Measurements from ENCODE around the gene SPAG5.

Gene SPAG5

GRCh38 chr17:28573040-28573380 is 25.8 kb downstream of the SPAG5 start:
- no peak for TF ChIP-seq ZNF274 (IDR thresholded peaks at IDR 0.05; ENCODE audit: low read depth, low read length)
- no peak overlapping the region for H3K4me3 ChIP-seq (ENCODE audit: low read length)

DNA sequence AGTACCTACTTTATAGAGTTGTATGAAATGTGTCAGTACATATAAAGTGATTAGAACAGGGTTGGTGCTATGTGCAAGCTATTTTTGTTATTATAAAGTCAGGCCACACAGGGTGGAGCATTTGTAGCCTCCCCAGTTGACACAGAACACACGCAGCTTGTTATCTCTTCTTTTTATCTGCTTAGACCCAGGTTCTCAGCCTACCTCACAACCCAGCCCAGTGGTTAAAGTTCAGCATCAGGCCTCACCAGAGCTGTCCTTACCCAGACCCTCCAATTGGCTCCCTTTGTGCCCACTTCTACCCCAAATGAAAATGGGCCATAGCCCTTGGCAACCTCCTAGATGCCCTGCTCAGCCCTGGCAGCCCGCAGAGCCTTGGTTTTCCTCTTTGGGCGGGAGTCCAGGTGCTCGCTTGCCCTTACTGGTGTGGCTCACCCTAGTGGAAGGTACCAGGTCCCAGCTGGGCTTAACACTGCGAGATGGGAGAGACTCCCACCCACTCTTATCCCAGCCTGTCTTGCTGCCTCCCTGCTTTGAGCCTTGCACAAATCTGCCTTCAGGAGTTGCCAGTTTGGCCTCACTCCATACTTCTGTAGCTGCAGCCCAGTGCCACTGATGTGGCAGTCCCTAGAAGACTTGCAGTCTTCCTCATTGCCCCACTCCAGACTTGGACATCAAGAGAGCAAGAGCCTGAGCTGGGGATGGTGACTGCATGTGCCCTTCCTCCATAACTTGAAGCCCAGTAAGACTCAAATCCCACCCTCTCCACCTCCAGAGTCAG is 26.4 kb downstream of the SPAG5 start:
- no peak overlapping the region for H3K4me3 ChIP-seq (ENCODE audit: low read length)
- TF ChIP-seq ZNF274 (IDR thresholded peaks at IDR 0.05; ENCODE audit: low read depth, low read length), result no peak

DNA sequence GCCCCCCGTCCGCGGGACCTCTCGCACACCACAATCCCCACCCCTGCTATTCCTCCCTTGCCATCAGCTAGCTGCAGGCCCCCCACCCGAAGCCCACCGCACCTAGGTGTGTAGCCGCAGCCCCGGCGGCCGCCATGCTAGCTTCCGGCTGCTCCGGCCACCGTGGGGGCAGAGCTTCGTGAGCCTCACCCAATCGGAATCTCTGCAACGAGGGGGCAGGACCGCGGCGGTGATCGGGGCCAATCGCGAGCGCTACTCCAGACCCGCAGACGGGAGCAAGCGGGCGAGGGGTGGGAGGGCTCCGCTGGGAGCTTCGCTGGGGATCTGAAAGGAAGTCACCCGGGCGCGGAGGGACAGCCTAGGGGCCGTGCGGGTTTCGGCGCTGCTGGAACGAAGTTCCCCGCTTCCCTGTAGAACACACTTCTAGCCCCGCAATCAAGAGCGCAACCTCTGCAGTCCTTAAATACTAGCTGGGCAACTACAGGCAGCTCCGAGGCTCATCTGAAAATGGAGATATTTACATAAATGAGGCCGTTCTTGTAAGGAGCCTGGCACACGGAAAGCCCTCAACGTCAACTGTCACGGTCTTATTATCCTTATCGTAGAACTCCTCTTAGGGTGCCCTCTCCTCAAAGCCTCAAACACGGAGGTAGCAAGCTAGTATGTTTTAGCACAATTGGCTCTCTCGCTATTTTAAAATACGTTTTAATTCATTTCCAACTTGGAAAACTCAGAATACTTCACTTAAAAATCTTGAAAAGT is 27.3 kb downstream of the SPAG5 start, which contains the start of gene PIGS:
Gene PIGS, minus strand, starts transcription at position 164 of the 762 bp plus-strand sequence. Its CDS starts 28 bp downstream, at position 136.
- TF ChIP-seq ZNF274 (IDR thresholded peaks at IDR 0.05; ENCODE audit: low read depth, low read length), result no peak
- H3K4me3 ChIP-seq (ENCODE audit: low read length), result peak within 1 kb of the TSS; percentile 89

- no peak for TF ChIP-seq ZNF274 (IDR thresholded peaks at IDR 0.05; ENCODE audit: low read depth, low read length)
Measured at GRCh38 chr17:28570716-28571360, 28.0 kb downstream of the SPAG5 start.

GRCh38 chr17:28569446-28569845 is 29.4 kb downstream of the SPAG5 start:
- TF ChIP-seq ZNF274 (IDR thresholded peaks at IDR 0.05; ENCODE audit: low read depth, low read length), result no peak
- peak overlapping the region; percentile 14; the same call in 1 of the 2 replicates for H3K4me3 ChIP-seq (ENCODE audit: low read length)

More at GRCh38 chr17:28570716-28571360, 28.0 kb downstream of the SPAG5 start:
- peak overlapping the region; percentile 89 for H3K4me3 ChIP-seq (ENCODE audit: low read length)

DNA sequence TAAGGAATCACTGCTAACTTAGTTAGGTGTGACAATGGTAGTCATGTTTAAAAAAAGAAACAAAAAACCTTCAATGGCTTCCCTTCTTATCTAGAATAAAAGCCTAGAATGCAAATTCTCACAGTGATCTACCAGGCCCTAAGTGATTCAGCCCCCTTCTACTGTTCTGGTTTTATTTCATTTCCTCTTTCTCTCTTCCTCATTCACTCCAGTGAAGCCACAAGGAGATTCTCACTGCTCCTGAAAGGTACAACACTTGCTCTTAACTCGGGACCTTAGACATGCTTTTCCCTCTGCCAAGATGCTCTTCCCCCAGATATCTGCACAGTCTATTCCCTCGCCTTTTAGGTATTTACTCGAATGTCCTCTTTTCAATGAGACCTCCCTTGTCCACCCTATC is 31.2 kb downstream of the SPAG5 start:
- no peak for TF ChIP-seq ZNF274 (IDR thresholded peaks at IDR 0.05; ENCODE audit: low read depth, low read length)

DNA sequence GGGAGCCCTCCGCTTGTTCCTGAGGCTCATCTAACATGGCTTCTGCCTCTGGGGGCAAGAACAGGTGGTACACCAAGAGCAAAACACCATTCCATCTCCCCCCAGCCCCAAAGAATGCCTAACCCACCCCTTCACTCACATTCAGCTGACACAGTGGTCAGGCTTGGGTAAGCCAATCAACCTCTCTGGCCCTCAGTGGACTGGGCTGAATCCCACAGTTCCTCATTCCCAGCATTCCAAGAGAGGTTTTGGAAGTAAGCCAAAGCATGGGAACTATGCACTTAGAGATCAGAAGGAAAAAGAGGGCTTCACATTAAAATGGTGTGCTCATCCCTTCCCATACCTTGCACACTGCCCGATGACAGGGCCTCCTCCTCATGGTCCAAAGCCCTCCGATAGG is 35.4 kb downstream of the SPAG5 start:
- no peak overlapping the region for H3K4me3 ChIP-seq (ENCODE audit: low read length)
- no peak for TF ChIP-seq ZNF274 (IDR thresholded peaks at IDR 0.05; ENCODE audit: low read depth, low read length)

More for the DNA sequence above, 31.2 kb downstream of the SPAG5 start:
- peak overlapping the region; percentile 49; the same call in 1 of the 2 replicates for H3K4me3 ChIP-seq (ENCODE audit: low read length)

DNA sequence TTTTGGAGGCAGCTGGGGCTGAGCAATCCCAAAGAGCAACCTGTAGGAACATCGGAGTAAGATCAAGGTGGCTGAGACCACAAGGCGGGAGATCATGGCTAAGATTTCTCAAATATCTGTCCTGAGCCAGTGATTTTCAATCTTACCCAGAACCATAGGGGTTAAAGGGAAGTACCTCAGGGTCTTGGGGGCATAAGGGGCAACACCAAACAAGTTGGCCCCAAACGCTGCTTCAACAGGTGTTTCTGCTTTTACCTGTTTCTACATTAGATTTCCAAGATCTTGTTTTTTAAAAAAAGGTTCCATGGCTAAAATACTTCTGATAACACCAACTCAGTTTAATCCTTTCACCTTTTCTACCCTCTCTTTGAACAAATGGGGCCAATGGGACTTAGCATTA is 43.8 kb downstream of the SPAG5 start:
- no peak for TF ChIP-seq ZNF274 (IDR thresholded peaks at IDR 0.05; ENCODE audit: low read depth, low read length)
- no peak overlapping the region for H3K4me3 ChIP-seq (ENCODE audit: low read length)

- H3K4me3 ChIP-seq (ENCODE audit: low read length), result no peak overlapping the region
- no peak for TF ChIP-seq ZNF274 (IDR thresholded peaks at IDR 0.05; ENCODE audit: low read depth, low read length)
Measured at GRCh38 chr17:28554565-28554964, 44.3 kb downstream of the SPAG5 start.

DNA sequence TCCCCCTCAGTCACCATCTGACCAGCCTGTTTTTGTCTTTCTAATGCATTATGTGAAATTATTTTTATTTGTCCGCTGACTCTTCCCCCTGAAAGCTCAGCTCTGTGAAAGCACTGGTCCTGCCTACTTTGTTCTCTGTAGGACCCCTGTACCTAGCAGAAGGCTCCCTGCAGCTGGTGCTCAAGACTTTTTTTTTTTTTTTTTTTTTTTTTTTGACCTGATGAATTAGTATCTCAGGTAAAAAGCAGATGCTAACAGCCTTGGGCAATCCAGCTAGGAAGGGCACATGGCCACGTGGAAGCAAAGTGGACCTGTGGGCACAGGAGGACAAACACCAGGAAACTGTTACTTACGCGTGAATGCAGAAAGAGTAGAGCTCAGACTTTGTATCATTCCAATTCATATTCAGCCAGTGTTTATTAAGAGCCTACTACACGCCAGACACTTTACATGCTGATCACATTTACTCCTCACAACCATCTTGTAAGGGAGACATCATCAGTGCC is 45.8 kb downstream of the SPAG5 start:
- no peak for TF ChIP-seq ZNF274 (IDR thresholded peaks at IDR 0.05; ENCODE audit: low read depth, low read length)
- H3K4me3 ChIP-seq (ENCODE audit: low read length), result no peak overlapping the region

DNA sequence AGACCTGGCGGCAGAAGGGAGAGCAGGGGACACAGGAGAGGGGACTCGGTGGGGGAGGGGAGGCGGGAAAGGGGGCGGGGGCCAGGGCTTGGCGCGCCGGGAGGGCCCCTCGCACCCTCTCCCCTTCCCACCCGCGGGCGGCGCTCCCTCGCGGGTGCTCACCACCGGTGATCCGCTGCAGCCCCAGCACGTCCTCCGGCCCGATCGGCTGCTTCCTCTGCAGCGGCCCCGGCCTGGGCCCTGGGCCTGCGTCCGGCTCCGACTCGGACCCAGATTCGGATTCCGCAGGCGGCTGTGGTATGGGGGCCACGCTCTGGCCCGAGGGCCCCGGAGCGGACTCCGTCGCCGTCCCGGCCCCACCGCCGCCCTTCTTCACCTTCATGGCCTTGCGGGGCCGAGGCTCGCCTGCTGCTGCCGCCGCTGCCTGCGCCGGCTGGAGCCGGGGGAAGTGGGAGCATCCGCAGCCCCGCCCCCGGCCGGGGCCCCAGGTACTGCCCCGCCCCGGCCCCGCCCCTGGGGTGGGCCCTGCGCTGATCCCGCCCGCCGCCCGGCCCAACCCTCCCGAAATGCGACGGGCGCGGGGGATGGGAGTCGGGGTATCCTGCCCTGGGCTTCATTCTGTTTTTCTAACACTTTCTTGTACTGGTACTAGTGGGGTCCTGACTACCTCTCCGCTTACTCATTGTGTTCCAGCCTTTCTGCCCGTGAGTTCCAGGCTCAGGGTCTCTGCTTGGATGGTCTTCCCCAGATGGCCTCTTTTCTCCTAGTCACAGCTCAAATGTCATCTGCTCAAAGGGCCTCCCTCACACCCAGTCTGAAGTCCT is 46.4 kb downstream of the SPAG5 start, which contains the start of gene UNC119:
Gene UNC119, minus strand, starts transcription at position 449 of the 824 bp plus-strand sequence. Its CDS starts 67 bp downstream, at position 382.
- no peak for TF ChIP-seq ZNF274 (IDR thresholded peaks at IDR 0.05; ENCODE audit: low read depth, low read length)
- peak within 1 kb of the TSS; percentile 78 for H3K4me3 ChIP-seq (ENCODE audit: low read length)

DNA sequence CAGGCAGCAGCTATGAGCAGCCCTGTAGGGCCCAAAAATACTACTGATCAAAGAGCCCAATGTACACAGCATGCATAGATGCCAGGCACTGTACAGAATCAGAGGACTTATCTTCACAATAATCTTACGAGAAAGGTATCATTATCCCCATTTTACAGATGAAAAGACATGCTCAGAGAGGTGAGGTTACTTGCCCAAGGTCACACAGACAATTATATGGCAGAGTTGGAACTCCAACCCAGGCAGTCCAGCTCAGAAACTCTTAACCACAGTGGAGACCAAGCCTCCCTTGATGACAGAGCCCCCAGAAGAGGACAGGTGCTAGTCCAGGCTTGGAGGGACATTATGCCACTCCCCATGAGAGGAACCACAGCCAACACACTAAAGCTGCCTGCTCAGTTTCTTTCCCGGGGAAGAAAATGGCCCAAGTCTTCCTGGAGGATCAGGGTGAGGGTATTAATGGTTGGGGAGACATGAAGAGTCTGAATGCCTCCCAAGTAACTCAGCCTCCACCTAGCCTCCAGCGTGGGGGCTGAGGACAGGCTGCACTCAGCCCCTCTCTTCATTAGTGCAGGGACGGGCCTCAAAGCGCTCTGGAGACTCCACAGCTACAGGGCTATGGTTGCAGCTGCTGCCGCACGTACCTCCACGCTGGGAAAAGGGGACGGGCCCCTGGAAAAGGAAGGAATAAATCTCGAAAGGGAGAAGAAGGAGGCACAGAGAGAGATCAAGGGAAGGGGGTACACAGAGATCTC is 47.2 kb downstream of the SPAG5 start:
- peak overlapping the region; percentile 78 for H3K4me3 ChIP-seq (ENCODE audit: low read length)
- no peak for TF ChIP-seq ZNF274 (IDR thresholded peaks at IDR 0.05; ENCODE audit: low read depth, low read length)

DNA sequence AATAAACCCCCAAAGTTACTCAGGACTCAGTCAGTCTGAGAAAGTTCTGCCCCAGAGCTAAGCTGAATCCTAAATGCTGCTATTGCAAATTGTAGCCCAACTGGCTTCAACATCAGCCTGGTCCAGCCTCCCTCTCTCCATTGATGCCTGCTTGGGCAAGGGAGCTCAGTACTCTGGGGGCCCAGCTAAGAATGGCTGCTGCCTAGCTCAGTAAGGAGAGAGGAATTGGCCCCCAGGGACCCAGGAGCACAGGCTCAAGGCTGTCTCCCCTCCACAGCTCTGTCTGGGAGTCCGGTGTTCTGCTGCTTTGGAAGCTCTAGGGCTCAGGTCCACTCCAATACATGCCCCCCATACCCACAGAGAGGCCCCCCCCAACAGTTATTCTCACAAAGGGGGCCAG is 48.0 kb downstream of the SPAG5 start:
- TF ChIP-seq ZNF274 (IDR thresholded peaks at IDR 0.05; ENCODE audit: low read depth, low read length), result no peak
- H3K4me3 ChIP-seq (ENCODE audit: low read length), result peak overlapping the region; percentile 78; the same call in 1 of the 2 replicates
